GM23338 (cell line): ENCODE data around the gene FAM111A.

Experiments
- EZH2phosphoT487 ChIP-seq: fragments of 200-600 bp; sonication (generic); IDR thresholded peaks from one replicate; pipeline ENCODE4 v1.8.1; 2018; ENCODE audit warnings: antibody characterized with exemption; ENCODE audit not compliant: unreplicated experiment
- POLR2AphosphoS5 ChIP-seq: IDR thresholded peaks from 2 replicates; pipeline ENCODE4 v1.6.1; 2016; ENCODE audit warnings: antibody characterized with exemption, low read depth

- TF ChIP-seq POLR2AphosphoS5 (no peak), EZH2phosphoT487 (no peak)
These were observed 48.4 kb downstream of the FAM111A start for GRCh38 chr11:59191095-59191494.
